Activated CD4-positive, alpha-beta T cell treated with anti-CD3 and anti-CD28 coated beads, Interleukin-2, amount 10 ng/mL, durations not matched to agents 7 days and 5 days (primary cell): ENCODE measurements around the gene F8. TPM values are rescaled to one million over a fixed set of nuclear protein-coding genes. Genes with fewer than 3 reads are reported as not detected.
"Not testable (repeated sequence)": the region's sequence is repeated elsewhere in the genome, so short reads cannot be mapped to it uniquely, and the experiment has no call there.

Experiments used
- CTCF ChIA-PET: fragments of 350-600 bp; sonication (Branson Sonifier 250); formaldehyde crosslinking; loops from one replicate; lab custom pipeline; 2021; ENCODE audit warnings: antibody characterized with exemption; lab: Charles Lee
- POLR2A ChIA-PET: fragments of 350-600 bp; sonication (Branson Sonifier 250); formaldehyde crosslinking; loops from one replicate; lab custom pipeline; 2021; ENCODE audit warnings: antibody characterized with exemption; lab: Charles Lee
- DNase-seq: peaks from one replicate; pipeline ENCODE4 v3.0.0-alpha.2; 2020
- H3K27ac Mint-ChIP-seq: one replicate; pipeline ENCODE4 v1.8.0; 2021; ENCODE audit warnings: mild to moderate bottlenecking, moderate library complexity, mixed read lengths
- H3K27me3 Mint-ChIP-seq: one replicate; pipeline ENCODE4 v1.8.0; 2021; ENCODE audit warnings: mixed read lengths
- H3K36me3 Mint-ChIP-seq: one replicate; pipeline ENCODE4 v1.8.0; 2021; ENCODE audit warnings: low read depth, mixed read lengths
- H3K4me1 Mint-ChIP-seq: one replicate; pipeline ENCODE4 v1.8.0; 2021; ENCODE audit warnings: mixed read lengths
- H3K4me3 Mint-ChIP-seq: one replicate; pipeline ENCODE4 v1.8.0; 2021; ENCODE audit warnings: mild to moderate bottlenecking, moderate library complexity, mixed read lengths
- H3K9me3 Mint-ChIP-seq: one replicate; pipeline ENCODE4 v1.8.0; 2021; ENCODE audit warnings: mixed read lengths
- total RNA-seq, 2 experiments: library from RNA; stranded (reverse); gene quantifications; one replicate each; pipeline ENCODE4 v1.2.3, GENCODE V29; 2021

F8 gene
- total RNA-seq, 2 experiments from 2014 or later: 3.9 to 4.6 TPM

DNA sequence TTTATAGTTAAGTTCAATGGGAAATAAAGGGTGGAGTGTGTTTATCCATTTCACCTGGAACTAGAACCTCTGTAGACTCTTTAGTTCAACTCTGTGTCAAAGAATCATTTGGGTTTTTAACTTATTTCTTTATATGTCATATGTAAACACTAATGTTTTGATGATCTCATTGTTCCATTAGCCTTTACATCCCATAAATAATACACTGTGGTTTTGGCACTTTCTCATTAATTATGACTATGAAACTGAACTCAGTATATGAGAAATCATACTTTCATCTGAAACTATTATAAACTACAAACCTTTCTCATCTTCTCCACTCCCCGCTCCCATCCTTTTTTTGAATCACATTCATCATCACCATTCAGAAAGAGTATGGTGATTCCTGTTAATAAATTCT is 31.0 kb downstream of the F8 start:
- no peaks in the 10 kb centered on the region for H3K9me3 Mint-ChIP-seq
- CTCF ChIA-PET: no interaction called here
- no peaks in the 10 kb centered on the region for H3K36me3 Mint-ChIP-seq

DNA sequence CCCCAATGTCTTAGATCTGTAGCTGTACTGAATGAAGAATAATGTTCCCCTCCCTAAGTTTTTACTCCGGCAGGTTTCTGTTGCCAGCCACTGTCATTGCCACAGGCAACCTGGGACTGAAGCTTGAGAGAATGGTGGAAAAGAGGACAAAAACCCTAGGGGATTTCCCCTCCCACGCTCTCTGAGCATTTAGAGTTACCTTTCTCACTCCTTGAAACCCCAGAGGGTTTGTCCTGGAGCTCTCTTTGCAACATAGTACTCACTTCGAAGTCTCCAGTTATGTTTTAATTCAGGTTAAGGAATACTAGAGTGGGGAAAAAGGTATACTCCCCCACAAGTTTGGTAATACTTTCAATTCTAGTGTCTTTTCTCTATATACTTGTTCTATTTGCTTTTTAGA is 31.5 kb downstream of the F8 start:
- no peak overlapping the region for H3K4me3 Mint-ChIP-seq
- H3K4me1 Mint-ChIP-seq: no peaks in the 10 kb centered on the region
- no peak overlapping the region for H3K27ac Mint-ChIP-seq
- H3K9me3 Mint-ChIP-seq: no peaks in the 10 kb centered on the region
- H3K27me3 Mint-ChIP-seq: peaks cover 7% of the 10 kb centered on the region
- no peak for DNase-seq
- no peaks in the 10 kb centered on the region for H3K36me3 Mint-ChIP-seq
- ChIA-PET CTCF (no interaction called here), POLR2A (no interaction called here)

More for the DNA sequence above, 31.0 kb downstream of the F8 start:
- H3K27me3 Mint-ChIP-seq: peaks cover 7% of the 10 kb centered on the region
- POLR2A ChIA-PET: no interaction called here
- no peaks in the 10 kb centered on the region for H3K4me1 Mint-ChIP-seq
- H3K4me3 Mint-ChIP-seq: no peak overlapping the region
- H3K27ac Mint-ChIP-seq: no peak overlapping the region
- DNase-seq: no peak

DNA sequence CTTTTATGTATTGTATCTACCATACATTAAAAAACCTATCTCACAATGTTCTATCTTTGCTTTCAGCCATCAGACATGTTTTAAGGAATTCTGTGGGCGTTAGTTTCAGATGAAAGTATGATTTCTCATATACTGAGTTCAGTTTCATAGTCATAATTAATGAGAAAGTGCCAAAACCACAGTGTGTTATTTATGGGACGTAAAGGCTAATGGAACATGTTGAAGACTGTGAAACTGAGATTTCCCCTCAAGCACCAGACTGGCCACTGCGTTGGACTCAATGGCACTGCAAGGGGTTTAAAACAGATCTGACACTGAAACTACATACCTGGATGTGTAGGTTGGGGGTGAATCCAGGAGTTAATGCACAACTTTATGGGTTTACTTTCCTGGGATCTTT is 32.0 kb downstream of the F8 start:
- H3K9me3 Mint-ChIP-seq: no peaks in the 10 kb centered on the region
- ChIA-PET CTCF (no interaction called here), POLR2A (no interaction called here)
- peaks cover 7% of the 10 kb centered on the region for H3K27me3 Mint-ChIP-seq
- no peaks in the 10 kb centered on the region for H3K4me1 Mint-ChIP-seq
- no peak overlapping the region for H3K4me3 Mint-ChIP-seq
- H3K36me3 Mint-ChIP-seq: no peaks in the 10 kb centered on the region
- no peak overlapping the region for H3K27ac Mint-ChIP-seq
- no peak for DNase-seq

DNA sequence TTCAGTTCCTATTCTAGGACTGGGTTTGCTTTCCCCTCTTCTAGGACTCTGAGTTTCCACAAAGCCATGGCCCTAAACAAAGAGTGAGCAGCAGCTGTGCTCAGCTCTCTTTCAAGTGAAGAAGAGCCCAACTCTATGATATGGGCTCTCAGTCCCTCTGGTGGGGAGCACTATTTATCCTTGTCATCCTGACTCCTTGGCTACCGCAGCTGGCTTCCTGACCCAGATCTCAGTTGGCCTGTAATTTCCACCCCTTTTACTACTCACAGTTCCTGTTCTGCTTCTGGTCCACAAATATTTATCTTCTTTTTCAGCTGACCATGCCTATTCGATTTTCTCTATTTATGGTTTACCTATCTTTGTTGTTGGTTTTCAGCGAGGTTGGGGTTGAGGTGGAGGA is 33.8 kb downstream of the F8 start:
- DNase-seq: no peak
- no peak overlapping the region for H3K4me3 Mint-ChIP-seq
- no peaks in the 10 kb centered on the region for H3K4me1 Mint-ChIP-seq
- no peak overlapping the region for H3K27ac Mint-ChIP-seq
- ChIA-PET CTCF (interaction anchor here (0.9 to 1.3 kb wide), 2 partner anchors 10 to 71 kb away, joined by 3 read pairs; no protein-coding TSS in a partner anchor), POLR2A (no interaction called here)
- H3K9me3 Mint-ChIP-seq: no peaks in the 10 kb centered on the region
- peaks cover 7% of the 10 kb centered on the region for H3K27me3 Mint-ChIP-seq
- H3K36me3 Mint-ChIP-seq: no peaks in the 10 kb centered on the region

DNA sequence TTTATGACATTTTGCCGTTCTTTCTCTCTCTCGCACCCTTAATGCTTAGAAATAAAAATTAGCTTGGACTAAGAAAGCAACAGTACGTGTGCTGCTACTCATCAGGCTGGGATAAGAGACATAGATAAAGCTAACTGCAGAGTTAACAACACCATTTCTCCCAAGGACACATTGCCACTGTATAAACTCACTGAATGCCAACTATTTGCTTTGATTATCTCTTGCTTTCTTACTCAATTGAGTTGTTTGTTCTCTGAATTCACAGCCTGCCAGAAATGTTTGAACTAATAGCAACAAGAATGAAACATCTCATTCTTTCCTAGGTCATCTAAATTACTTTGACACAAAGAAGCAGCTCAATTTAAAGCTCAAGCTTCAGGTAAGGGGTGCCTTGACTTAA is 34.6 kb downstream of the F8 start:
- no peak for DNase-seq
- Mint-ChIP-seq H3K27ac (no peak overlapping the region), H3K27me3 (peaks cover 7% of the 10 kb centered on the region), H3K4me1 (no peaks in the 10 kb centered on the region), H3K9me3 (no peaks in the 10 kb centered on the region), H3K4me3 (no peak overlapping the region), H3K36me3 (no peaks in the 10 kb centered on the region)
- CTCF ChIA-PET: interaction anchor here (1.3 kb wide), 1 partner anchor 70 kb away, joined by 3 read pairs; no protein-coding TSS in a partner anchor
- POLR2A ChIA-PET: no interaction called here

DNA sequence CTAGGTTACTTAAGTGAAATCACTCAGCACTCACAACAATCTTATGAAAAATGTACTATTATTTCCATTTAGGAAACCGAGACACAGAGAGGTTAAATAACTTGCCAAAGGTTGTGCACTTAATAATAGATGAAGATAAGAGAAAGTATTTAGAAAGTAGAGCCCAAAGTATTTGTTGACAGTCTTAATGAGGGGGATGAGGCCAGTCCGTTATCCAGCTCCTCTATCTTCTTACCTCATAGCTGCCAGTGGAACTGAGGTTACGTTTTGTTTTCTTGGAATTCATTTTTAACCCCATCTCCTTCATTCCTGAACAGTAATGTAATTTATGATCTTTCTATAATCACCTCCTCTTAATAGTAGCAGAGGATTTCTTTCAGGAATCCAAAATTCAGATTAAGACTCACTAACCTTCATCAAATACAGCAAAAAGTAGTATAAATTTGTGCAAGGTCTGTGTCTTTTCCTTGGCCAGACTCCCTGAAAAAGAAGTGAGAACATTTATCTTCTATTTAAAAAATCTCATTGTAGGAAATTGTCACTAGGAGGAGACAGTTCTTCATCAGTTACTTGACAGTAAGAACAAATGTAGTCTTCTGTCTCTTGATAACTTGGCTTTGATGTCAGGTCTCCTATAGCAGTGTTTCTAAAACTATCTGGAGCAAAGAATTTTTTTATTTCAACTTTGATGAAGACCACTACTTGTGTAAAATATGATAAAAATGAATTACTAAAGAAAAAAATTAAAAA is 35.5 kb downstream of the F8 start:
- H3K27me3 Mint-ChIP-seq: peaks cover 7% of the 10 kb centered on the region
- no peaks in the 10 kb centered on the region for H3K4me1 Mint-ChIP-seq
- ChIA-PET CTCF (no interaction called here), POLR2A (no interaction called here)
- H3K9me3 Mint-ChIP-seq: no peaks in the 10 kb centered on the region
- DNase-seq: no peak
- no peaks in the 10 kb centered on the region for H3K36me3 Mint-ChIP-seq
- H3K27ac Mint-ChIP-seq: no peak overlapping the region
- no peak overlapping the region for H3K4me3 Mint-ChIP-seq

DNA sequence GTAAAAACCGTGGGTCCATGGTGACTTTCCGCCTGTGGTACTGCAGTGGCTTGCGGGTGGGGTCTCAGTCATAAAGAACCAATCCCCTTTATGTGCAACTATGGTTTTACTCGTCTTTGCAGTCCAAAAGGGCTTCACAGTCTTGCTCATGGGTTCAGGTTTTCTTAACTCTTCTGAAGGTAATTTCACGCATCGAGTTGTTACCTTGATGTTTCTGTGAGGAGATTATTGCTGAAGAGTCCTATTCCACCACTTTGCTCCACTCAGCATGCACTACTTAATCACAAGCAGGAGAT is 41.5 kb downstream of the F8 start:
- peak overlapping the region; percentile 92 for H3K27ac Mint-ChIP-seq

DNA sequence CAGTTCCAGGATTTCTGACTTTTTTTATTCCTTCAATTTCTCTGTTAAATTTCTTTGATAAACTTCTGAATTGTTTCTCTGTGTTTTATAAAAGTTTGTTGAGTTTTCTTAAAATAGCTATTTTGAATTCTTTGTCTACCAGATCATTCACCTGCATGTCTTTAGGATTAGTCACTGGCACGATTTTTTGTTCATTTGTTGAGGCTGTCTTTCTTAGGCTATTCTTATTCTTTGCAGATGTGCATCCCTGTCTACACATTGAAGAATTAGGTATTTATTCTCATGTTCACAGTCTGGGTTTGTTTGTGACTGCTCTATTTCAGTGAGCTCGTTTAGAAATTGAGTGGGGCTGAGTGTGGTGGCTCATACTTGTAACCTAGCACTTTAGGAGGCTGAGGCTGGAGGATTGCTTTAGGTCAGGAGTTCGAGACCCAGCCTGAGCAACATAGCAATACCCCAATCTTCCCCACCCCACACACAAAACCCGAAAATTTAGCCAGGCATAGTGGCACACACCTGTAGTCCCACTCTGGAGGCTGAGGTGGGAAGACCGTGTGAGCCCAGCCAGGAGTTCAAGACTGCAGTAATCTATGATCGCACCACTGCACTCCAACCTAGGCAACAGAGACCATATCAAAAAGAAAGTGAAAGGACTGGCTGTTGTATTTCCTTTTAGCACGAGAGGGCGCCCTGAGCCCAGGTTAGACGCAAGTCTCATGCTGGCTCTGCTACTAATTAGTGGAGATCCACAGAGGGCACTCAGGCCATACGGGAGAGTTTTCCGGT is 42.0 kb downstream of the F8 start:
- ChIA-PET CTCF (interaction anchor here (0.6 kb wide), 1 partner anchor 240 kb away, joined by 3 read pairs; no protein-coding TSS in a partner anchor), POLR2A (no interaction called here)
- Mint-ChIP-seq H3K9me3 (no peaks in the 10 kb centered on the region), H3K27ac (peak overlapping the region; percentile 92), H3K27me3 (no peaks in the 10 kb centered on the region), H3K4me3 (peak overlapping the region; percentile 62), H3K36me3 (no peaks in the 10 kb centered on the region), H3K4me1 (peaks cover 19% of the 10 kb centered on the region)
- DNase-seq: peak; percentile 80

More for the DNA sequence above, 41.5 kb downstream of the F8 start:
- H3K36me3 Mint-ChIP-seq: no peaks in the 10 kb centered on the region
- no peaks in the 10 kb centered on the region for H3K9me3 Mint-ChIP-seq
- no peak overlapping the region for H3K4me3 Mint-ChIP-seq
- POLR2A ChIA-PET: no interaction called here
- no peaks in the 10 kb centered on the region for H3K27me3 Mint-ChIP-seq
- H3K4me1 Mint-ChIP-seq: peaks cover 19% of the 10 kb centered on the region
- CTCF ChIA-PET: no interaction called here
- no peak for DNase-seq

DNA sequence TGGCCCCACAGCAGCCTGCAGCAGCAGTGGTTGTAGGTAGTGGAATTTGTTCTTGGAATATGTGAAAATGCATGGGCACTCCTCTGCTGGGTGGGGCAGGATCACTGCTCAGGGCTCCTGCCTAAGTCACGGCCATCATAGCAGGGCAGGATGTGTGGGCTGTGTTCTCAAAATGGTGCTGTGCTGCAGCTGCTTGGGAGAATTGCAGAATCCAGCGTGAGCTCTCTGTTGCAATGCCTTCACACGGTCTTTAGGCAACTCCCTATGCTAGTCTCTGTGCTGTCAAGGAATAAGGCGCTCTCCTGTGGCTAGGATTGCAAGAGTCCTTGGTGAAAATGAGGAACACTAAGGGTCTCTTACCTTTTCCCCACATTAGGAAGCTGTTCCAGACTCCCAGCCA is 42.9 kb downstream of the F8 start:
- Mint-ChIP-seq H3K27me3 (peaks cover 4% of the 10 kb centered on the region), H3K9me3 (no peaks in the 10 kb centered on the region), H3K27ac (no peak overlapping the region), H3K4me1 (peaks cover 19% of the 10 kb centered on the region), H3K4me3 (no peak overlapping the region), H3K36me3 (no peaks in the 10 kb centered on the region)
- CTCF ChIA-PET: interaction anchor here (0.6 kb wide), 1 partner anchor 79 kb away, joined by 4 read pairs; no protein-coding TSS in a partner anchor
- POLR2A ChIA-PET: no interaction called here
- no peak for DNase-seq

DNA sequence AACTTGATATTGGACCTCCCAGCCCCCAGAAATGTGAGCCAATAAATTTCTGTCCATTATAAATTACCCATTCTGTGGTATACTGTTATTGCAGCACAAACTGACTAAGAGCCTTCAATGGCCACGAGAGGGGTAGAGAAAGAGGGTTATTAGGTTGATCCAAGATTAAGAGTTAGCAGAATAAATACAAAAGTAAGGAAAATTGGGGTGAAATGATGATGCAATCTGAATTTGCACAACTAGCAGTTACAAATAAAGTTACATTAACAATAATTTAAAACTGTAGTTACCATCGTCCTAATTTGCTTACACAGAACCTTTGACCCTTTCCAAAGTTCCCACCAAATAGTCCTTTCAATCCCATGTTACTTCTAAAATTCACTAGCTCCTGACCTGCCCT is 54.2 kb downstream of the F8 start:
- Mint-ChIP-seq H3K27me3 (peaks cover 7% of the 10 kb centered on the region), H3K4me1 (no peaks in the 10 kb centered on the region), H3K4me3 (no peak overlapping the region), H3K9me3 (no peaks in the 10 kb centered on the region), H3K36me3 (no peaks in the 10 kb centered on the region), H3K27ac (no peak overlapping the region)
- POLR2A ChIA-PET: no interaction called here
- no peak for DNase-seq
- CTCF ChIA-PET: no interaction called here

DNA sequence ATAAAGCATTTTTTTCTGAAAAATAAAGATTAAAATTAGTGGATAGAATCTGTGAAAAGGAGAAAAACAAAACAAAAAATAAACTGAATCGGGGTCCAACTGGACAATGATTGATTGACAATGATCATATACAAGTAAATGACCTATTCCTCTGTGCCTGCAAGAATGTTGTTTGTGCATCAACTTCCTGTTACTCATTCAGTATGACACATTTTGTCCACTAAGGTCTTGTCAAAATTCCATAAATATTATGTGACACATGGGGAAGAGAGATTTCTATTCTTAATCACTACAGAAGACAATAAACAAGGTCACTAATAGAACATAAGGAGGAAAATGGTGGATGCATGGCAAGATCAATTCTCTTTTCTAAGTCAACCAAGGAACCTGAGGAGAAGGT is 54.9 kb downstream of the F8 start:
- Mint-ChIP-seq H3K36me3 (no peaks in the 10 kb centered on the region), H3K4me3 (no peak overlapping the region), H3K4me1 (no peaks in the 10 kb centered on the region), H3K27ac (no peak overlapping the region), H3K27me3 (peaks cover 7% of the 10 kb centered on the region), H3K9me3 (no peaks in the 10 kb centered on the region)
- DNase-seq: no peak
- CTCF ChIA-PET: no interaction called here
- POLR2A ChIA-PET: no interaction called here

DNA sequence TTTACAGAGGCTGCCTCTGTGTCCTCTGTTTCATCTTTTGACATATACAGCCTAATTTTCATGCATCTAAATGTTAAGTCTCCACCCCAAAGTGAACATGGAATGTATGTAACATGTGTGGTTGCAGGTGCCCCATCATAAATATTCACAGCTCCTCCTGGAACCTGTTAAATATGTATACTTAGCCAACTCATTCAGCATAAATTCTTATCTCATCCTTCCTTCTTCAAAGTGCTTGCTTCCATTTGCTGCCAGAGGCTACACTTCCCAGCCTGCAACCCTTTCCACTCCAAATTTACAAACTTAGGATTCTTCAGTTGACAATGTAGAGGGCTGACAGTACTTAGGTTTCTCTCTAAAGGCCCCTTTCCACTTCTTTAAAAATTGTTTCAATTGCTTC is 60.6 kb downstream of the F8 start:
- ChIA-PET POLR2A (no interaction called here), CTCF (interaction anchor here (1.2 kb wide), 1 partner anchor 44 kb away, joined by 3 read pairs; no protein-coding TSS in a partner anchor)
- Mint-ChIP-seq H3K4me3 (no peak overlapping the region), H3K36me3 (no peaks in the 10 kb centered on the region), H3K27ac (no peak overlapping the region), H3K27me3 (peaks cover 8% of the 10 kb centered on the region), H3K9me3 (peaks cover 1% of the 10 kb centered on the region), H3K4me1 (no peaks in the 10 kb centered on the region)
- DNase-seq: no peak

DNA sequence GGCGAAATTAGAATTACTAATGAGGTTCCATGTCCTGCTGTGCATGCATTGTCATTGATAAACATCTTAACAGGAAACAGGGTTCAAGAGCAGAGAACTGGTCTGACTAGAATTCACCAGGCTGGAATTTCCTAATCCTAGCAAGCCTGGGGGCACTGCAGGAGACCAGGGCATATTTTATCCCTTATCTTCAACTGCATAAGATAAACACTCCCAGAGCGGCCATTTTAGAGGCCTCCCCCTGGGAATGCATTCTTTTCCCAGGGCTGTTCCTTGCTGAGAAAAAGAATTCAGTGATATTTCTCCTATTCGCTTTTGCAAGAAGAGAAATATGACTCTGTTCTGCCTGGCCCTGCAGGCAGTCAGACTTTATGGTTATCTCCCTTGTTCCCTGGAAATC is 66.7 kb downstream of the F8 start:
- H3K36me3 Mint-ChIP-seq, DNase-seq, POLR2A ChIA-PET, CTCF ChIA-PET, H3K4me3 Mint-ChIP-seq, H3K4me1 Mint-ChIP-seq, H3K27ac Mint-ChIP-seq, H3K27me3 Mint-ChIP-seq: not testable (repeated sequence)
- peaks cover 11% of the 10 kb centered on the region for H3K9me3 Mint-ChIP-seq
